B cell (primary cell): ENCODE measurements around the gene TMEM108. TPM values are rescaled to one million over a fixed set of nuclear protein-coding genes. Genes with fewer than 3 reads are reported as not detected.

Experiments
- ATAC-seq: fragments of 200-7000 bp; cut with Tn5 transposase; one replicate; pipeline ENCODE4 v1.10.0; 2021; ENCODE audit warnings: low read depth, mild to moderate bottlenecking, moderate number of reproducible peaks, moderate library complexity
- CTCF ChIA-PET: fragments of 350-600 bp; sonication (Branson Sonifier 250); formaldehyde crosslinking; loops from one replicate; lab custom pipeline; 2021; ENCODE audit warnings: antibody characterized with exemption, inconsistent platforms; lab: Charles Lee
- POLR2A ChIA-PET: fragments of 350-600 bp; sonication (Branson Sonifier 250); formaldehyde crosslinking; loops from one replicate; lab custom pipeline; 2021; ENCODE audit warnings: antibody characterized with exemption; lab: Charles Lee
- DNase-seq: peaks from one replicate; pipeline ENCODE4 v3.0.0; 2013
- H2AFZ ChIP-seq: 2 replicates; pipeline ENCODE4 v1.6.1; 2012; ENCODE audit warnings: mild to moderate bottlenecking, low read depth, low read length; ENCODE audit not compliant: insufficient read depth, poor library complexity, severe bottlenecking
- H3K27ac ChIP-seq, 2 donors: 1 replicate in 1 of 2; 2 replicates in 1 of 2; pipeline ENCODE4 v1.5.1; 2012 to 2013; ENCODE audit warnings: low read length in 2 of 2, mild to moderate bottlenecking in 2 of 2, moderate library complexity in 1 of 2
- H3K27me3 ChIP-seq, 4 experiments: fragments of 200-600 bp in 1 of 4; sonication (generic) in 1 of 4; replicated peaks in 1 of 4; 1 replicate in 2 of 4; 2 replicates in 2 of 4; pipeline versions ENCODE4 v1.6.1 to v1.7.0; 2013 to 2016; ENCODE audit warnings: low read length in 3 of 4, mild to moderate bottlenecking in 2 of 4, mixed read lengths in 1 of 4, moderate library complexity in 1 of 4; ENCODE audit not compliant: insufficient read depth in 4 of 4, control insufficient read depth in 3 of 4; ENCODE audit errors: control extremely low read depth in 1 of 4
- H3K36me3 ChIP-seq, 2 experiments: replicated peaks in 1 of 2; 1 replicate in 1 of 2; 2 replicates in 1 of 2; pipeline versions ENCODE4 v1.6.1 to v1.7.1; 2013; ENCODE audit warnings: low read length in 1 of 2; ENCODE audit not compliant: insufficient read depth in 2 of 2, control insufficient read depth in 1 of 2; ENCODE audit errors: control extremely low read depth in 1 of 2, extremely low read depth in 1 of 2
- H3K4me1 ChIP-seq, 2 donors: fragments of 200-600 bp in 1 of 2; sonication (generic) in 1 of 2; 1 replicate in 1 of 2; 2 replicates in 1 of 2; pipeline versions ENCODE4 v1.5.1 to v1.6.1; 2013 to 2017; ENCODE audit warnings: low read length in 2 of 2; ENCODE audit not compliant: control insufficient read depth in 2 of 2, insufficient read depth in 2 of 2
- H3K4me2 ChIP-seq: replicated peaks from 2 replicates; pipeline ENCODE3; 2012; ENCODE audit warnings: mild to moderate bottlenecking, low read depth, low read length; ENCODE audit not compliant: poor library complexity, severe bottlenecking
- H3K4me3 ChIP-seq, 5 experiments: fragments of 200-600 bp in 1 of 5; sonication (generic) in 1 of 5; 1 replicate in 3 of 5; 2 replicates in 2 of 5; pipeline versions ENCODE4 v1.5.1 to v1.7.0; 2011 to 2016; ENCODE audit warnings: low read length in 4 of 5, mild to moderate bottlenecking in 4 of 5, low read depth in 2 of 5, control low read depth in 1 of 5, moderate library complexity in 1 of 5; ENCODE audit not compliant: insufficient read depth in 1 of 5; ENCODE audit errors: control extremely low read depth in 1 of 5, extremely low read depth in 1 of 5
- H3K79me2 ChIP-seq: fragments of 200-600 bp; sonication (generic); one replicate; pipeline ENCODE4 v1.6.0; 2016; ENCODE audit warnings: low read length; ENCODE audit not compliant: control insufficient read depth, insufficient read depth
- H3K9ac ChIP-seq: fragments of 200-600 bp; sonication (generic); 2 replicates; pipeline ENCODE4 v1.6.1; 2017; ENCODE audit warnings: mild to moderate bottlenecking, low read length, moderate library complexity
- H3K9me3 ChIP-seq, 3 donors: one replicate each; pipeline versions ENCODE4 v1.6.1 to v1.7.1; 2013; ENCODE audit warnings: low read length in 2 of 3; ENCODE audit not compliant: control insufficient read depth in 2 of 3, insufficient read depth in 1 of 3; ENCODE audit errors: control extremely low read depth in 1 of 3
- H4K20me1 ChIP-seq: 2 replicates; pipeline ENCODE4 v1.6.0; 2012; ENCODE audit warnings: mild to moderate bottlenecking, low read length; ENCODE audit not compliant: insufficient read depth, control insufficient read depth, poor library complexity, severe bottlenecking
- H3K27ac Mint-ChIP-seq: one replicate; pipeline ENCODE4 v1.8.0; 2021; ENCODE audit warnings: mixed read lengths
- H3K27me3 Mint-ChIP-seq: one replicate; pipeline ENCODE4 v1.8.0; 2021; ENCODE audit warnings: mixed read lengths
- H3K4me1 Mint-ChIP-seq: one replicate; pipeline ENCODE4 v1.8.0; 2021; ENCODE audit warnings: mixed read lengths
- H3K4me3 Mint-ChIP-seq: one replicate; pipeline ENCODE4 v1.8.0; 2021; ENCODE audit warnings: mixed read lengths
- H3K9me3 Mint-ChIP-seq: one replicate; pipeline ENCODE4 v1.8.0; 2022; ENCODE audit warnings: mixed read lengths; ENCODE audit not compliant: insufficient read depth
- EZH2 ChIP-seq: IDR thresholded peaks from 2 replicates; pipeline ENCODE4 v1.6.1; 2012; ENCODE audit warnings: borderline replicate concordance, low read depth, mild to moderate bottlenecking, moderate library complexity, low read length; ENCODE audit not compliant: insufficient read depth, poor library complexity, severe bottlenecking
- WGBS: methylation state at CpG from one replicate; pipeline ENCODE4 v1.1.5; 2013; ENCODE audit warnings: missing lambda C conversion rate; ENCODE audit not compliant: insufficient coverage; 5-methylcytosine and 5-hydroxymethylcytosine counted together
- intact Hi-C: fragments of 100-400 bp; cut with micrococcal nuclease; formaldehyde crosslinking; loops from one replicate; pipeline ENCODE4 v1.10.0; 2022
- polyA plus RNA-seq: library from polyadenylated mRNA; depleted of rRNA; stranded (reverse); fragments of >200 nt; gene quantifications from 2 replicates; pipeline ENCODE4 v1.2.3, GENCODE V29; 2012
- total RNA-seq, 2 donors: library from RNA; stranded (reverse); fragments of 120-200 nt in 1 of 2; gene quantifications; 1 replicate in 1 of 2; 2 replicates in 1 of 2; pipeline versions ENCODE4 v1.2.3 to v1.2.4, GENCODE V29; 2013 to 2022
- TF ChIP-seq, protein P1 (sequence below): fragments of 200-600 bp; IDR thresholded peaks from one replicate; pipeline ENCODE4 v1.8.0; 2022; ENCODE audit warnings: antibody characterized with exemption, mild to moderate bottlenecking

TMEM108 gene
- total and polyA plus RNA-seq, 2 donors (not counting 1 experiment from before 2014, with no cell fraction given): not detected

DNA sequence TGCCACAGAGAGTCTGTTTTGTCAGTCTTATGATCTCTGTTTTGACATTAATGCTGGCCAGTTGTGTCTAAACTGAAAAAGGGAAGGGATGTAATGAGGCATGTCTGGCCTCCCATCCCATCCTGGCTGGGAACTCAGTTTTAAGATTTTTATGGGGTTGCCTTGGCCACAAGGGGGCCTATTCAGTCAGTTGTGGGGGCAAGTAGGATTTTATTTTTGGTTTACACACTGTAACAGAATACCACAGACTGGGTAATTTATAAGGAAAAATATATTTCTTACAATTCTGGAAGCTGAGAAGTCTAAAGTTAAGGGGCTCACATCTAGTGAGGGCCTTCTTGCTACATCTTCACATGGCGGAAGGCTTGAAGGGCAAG, 129.8 kb downstream of the TMEM108 start:
- Histone ChIP-seq H3K36me3 (no peaks in the 10 kb centered on the region), H3K4me2 (no peak overlapping the region), H3K27ac (no peak overlapping the region), H3K79me2 (no peaks in the 10 kb centered on the region), H3K9ac (no peak overlapping the region), H3K9me3 (peaks cover 0 to 8% (median 0%) of the 10 kb centered on the region in 3 donors), H2AFZ (no peak overlapping the region), H3K27me3 (no peaks in the 10 kb centered on the region), H3K4me1 (no peaks in the 10 kb centered on the region), H4K20me1 (no peaks in the 10 kb centered on the region), H3K4me3 (no peak overlapping the region)
- DNase-seq (no peak), ATAC-seq (no peak)
- 100% methylated on average over 1 of the region's 1 CpG for WGBS
- peaks cover 2% of the 10 kb centered on the region for H3K9me3 Mint-ChIP-seq
- no peak overlapping the region for H3K27ac Mint-ChIP-seq
- CTCF ChIA-PET: no interaction called here
- TF ChIP-seq, protein P1, sequence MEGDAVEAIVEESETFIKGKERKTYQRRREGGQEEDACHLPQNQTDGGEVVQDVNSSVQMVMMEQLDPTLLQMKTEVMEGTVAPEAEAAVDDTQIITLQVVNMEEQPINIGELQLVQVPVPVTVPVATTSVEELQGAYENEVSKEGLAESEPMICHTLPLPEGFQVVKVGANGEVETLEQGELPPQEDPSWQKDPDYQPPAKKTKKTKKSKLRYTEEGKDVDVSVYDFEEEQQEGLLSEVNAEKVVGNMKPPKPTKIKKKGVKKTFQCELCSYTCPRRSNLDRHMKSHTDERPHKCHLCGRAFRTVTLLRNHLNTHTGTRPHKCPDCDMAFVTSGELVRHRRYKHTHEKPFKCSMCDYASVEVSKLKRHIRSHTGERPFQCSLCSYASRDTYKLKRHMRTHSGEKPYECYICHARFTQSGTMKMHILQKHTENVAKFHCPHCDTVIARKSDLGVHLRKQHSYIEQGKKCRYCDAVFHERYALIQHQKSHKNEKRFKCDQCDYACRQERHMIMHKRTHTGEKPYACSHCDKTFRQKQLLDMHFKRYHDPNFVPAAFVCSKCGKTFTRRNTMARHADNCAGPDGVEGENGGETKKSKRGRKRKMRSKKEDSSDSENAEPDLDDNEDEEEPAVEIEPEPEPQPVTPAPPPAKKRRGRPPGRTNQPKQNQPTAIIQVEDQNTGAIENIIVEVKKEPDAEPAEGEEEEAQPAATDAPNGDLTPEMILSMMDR: no peak
- no peak for TF ChIP-seq EZH2
- POLR2A ChIA-PET: no interaction called here
- peaks cover 11% of the 10 kb centered on the region for H3K27me3 Mint-ChIP-seq
- no peak overlapping the region for H3K4me3 Mint-ChIP-seq
- intact Hi-C loops: no loop called here
- no peaks in the 10 kb centered on the region for H3K4me1 Mint-ChIP-seq

GRCh38 chr3:133169331-133170068, 131.3 kb downstream of the TMEM108 start:
- Histone ChIP-seq H3K4me1 (no peaks in the 10 kb centered on the region), H3K4me2 (no peak overlapping the region), H3K9ac (no peak overlapping the region), H3K9me3 (peaks cover 0 to 12% (median 0%) of the 10 kb centered on the region in 3 donors), H3K4me3 (no peak overlapping the region), H3K79me2 (no peaks in the 10 kb centered on the region), H2AFZ (no peak overlapping the region), H3K36me3 (no peaks in the 10 kb centered on the region), H3K27me3 (no peaks in the 10 kb centered on the region), H3K27ac (no peak overlapping the region), H4K20me1 (no peaks in the 10 kb centered on the region)
- Mint-ChIP-seq H3K9me3 (peaks cover 2% of the 10 kb centered on the region), H3K27ac (no peak overlapping the region), H3K4me3 (no peak overlapping the region), H3K4me1 (no peaks in the 10 kb centered on the region), H3K27me3 (peaks cover 11% of the 10 kb centered on the region)
- intact Hi-C loops: no loop called here
- CTCF ChIA-PET: no interaction called here
- WGBS: no CpG with 5 or more reads among the region's 6 CpGs
- POLR2A ChIA-PET: no interaction called here
- no peak for TF ChIP-seq EZH2
- TF ChIP-seq, protein P1: no peak
- no peak for DNase-seq
- no peak for ATAC-seq
